Mesothelial cell of epicardium (in vitro differentiated cells): ENCODE results near the gene HYDIN. TPM values are rescaled to one million over a fixed set of nuclear protein-coding genes. Genes with fewer than 3 reads are reported as not detected.
"Not testable (repeated sequence)": the region's sequence is repeated elsewhere in the genome, so short reads cannot be mapped to it uniquely, and the experiment has no call there.

Experiments used
- DNase-seq, 2 experiments: peaks; one replicate each; pipeline ENCODE4 v3.0.0; 2021; ENCODE audit warnings: low spot score in 2 of 2; ENCODE audit not compliant: unreplicated experiment in 2 of 2
- H3K27ac Mint-ChIP-seq: 2 replicates; pipeline ENCODE4 v1.8.0; 2021; ENCODE audit warnings: mixed read lengths
- H3K27me3 Mint-ChIP-seq: 2 replicates; pipeline ENCODE4 v1.8.0; 2021; ENCODE audit warnings: low read depth, mixed read lengths
- H3K36me3 Mint-ChIP-seq: 2 replicates; pipeline ENCODE4 v1.8.0; 2021; ENCODE audit warnings: mixed read lengths
- H3K4me1 Mint-ChIP-seq: 2 replicates; pipeline ENCODE4 v1.8.0; 2021; ENCODE audit warnings: mixed read lengths
- H3K4me3 Mint-ChIP-seq: 2 replicates; pipeline ENCODE4 v1.8.0; 2021; ENCODE audit warnings: mild to moderate bottlenecking, moderate library complexity, mixed read lengths
- H3K9me3 Mint-ChIP-seq: 2 replicates; pipeline ENCODE4 v1.8.0; 2021; ENCODE audit warnings: mixed read lengths
- total RNA-seq: library from RNA; stranded (reverse); gene quantifications from 3 replicates; pipeline ENCODE4 v1.2.1, GENCODE V29; 2021
- TF ChIP-seq, protein P1 (sequence below): fragments of 200-600 bp; sonication (generic); IDR thresholded peaks from one replicate; pipeline ENCODE4 v1.5.0; 2021; ENCODE audit warnings: antibody characterized with exemption; ENCODE audit not compliant: unreplicated experiment

Gene HYDIN
- total RNA-seq, 1 donor from 2014 or later: 0.72 TPM

DNA sequence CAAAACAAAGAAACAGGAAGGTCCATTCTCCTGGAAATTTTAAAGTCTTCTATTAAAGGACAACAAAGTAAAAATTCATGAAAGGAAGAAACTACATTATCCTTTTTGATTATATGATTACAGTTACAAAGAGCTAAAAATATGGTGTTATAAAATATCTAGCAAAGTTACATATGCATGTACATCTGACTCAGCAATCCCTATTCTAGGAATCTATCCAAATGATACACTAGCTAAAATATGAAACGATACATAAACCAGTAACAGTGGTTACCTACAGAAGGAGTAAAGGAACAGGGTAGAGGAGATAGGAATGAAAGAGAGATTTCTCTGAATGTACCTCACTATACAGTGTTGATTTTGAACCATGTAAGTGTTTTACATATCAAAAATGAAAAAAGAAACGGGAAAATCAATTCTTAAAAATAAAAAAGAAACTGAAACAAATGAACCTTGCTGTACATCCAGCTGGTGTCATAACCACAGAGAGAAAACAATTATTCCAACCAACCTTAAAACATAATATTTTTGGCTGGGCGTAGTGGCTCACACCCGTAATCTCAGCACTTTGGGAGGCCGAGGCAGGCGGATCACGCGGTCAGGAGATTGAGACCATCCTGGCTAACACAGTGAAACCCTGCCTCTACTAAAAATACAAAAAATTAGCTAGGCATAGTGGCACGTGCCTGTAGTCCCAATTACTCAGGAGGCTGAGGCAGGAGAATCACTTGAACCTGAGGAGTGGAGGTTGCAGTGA is 41.4 kb downstream of the HYDIN start:
- H3K4me3 Mint-ChIP-seq: no peak overlapping the region
- no peaks in the 10 kb centered on the region for H3K36me3 Mint-ChIP-seq
- H3K4me1 Mint-ChIP-seq: no peaks in the 10 kb centered on the region
- TF ChIP-seq, protein P1, sequence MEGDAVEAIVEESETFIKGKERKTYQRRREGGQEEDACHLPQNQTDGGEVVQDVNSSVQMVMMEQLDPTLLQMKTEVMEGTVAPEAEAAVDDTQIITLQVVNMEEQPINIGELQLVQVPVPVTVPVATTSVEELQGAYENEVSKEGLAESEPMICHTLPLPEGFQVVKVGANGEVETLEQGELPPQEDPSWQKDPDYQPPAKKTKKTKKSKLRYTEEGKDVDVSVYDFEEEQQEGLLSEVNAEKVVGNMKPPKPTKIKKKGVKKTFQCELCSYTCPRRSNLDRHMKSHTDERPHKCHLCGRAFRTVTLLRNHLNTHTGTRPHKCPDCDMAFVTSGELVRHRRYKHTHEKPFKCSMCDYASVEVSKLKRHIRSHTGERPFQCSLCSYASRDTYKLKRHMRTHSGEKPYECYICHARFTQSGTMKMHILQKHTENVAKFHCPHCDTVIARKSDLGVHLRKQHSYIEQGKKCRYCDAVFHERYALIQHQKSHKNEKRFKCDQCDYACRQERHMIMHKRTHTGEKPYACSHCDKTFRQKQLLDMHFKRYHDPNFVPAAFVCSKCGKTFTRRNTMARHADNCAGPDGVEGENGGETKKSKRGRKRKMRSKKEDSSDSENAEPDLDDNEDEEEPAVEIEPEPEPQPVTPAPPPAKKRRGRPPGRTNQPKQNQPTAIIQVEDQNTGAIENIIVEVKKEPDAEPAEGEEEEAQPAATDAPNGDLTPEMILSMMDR: no peak
- peaks cover 10% of the 10 kb centered on the region for H3K9me3 Mint-ChIP-seq
- H3K27me3 Mint-ChIP-seq: peaks cover 9% of the 10 kb centered on the region
- no peak for DNase-seq
- H3K27ac Mint-ChIP-seq: no peak overlapping the region

DNA sequence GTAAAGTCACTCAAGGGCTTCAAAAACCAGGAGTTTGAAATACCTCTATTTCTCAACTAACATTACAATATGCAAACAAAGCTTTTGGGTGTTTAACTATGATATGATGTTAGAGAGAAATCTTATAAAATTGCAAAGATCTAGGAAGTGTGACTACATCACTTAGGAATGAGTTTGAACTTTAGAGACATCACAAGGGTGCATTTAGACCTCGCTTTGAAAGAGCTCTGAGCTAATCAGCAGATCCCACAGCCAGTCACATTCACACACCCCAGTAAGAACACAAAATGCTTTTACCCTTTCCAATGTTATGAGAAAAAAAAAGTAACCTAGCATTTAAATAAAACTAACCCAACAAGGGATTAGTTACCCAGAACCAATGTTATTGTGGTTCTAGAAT is 45.2 kb downstream of the HYDIN start:
- TF ChIP-seq, protein P1: no peak
- H3K4me1 Mint-ChIP-seq: no peaks in the 10 kb centered on the region
- no peak overlapping the region for H3K27ac Mint-ChIP-seq
- H3K27me3 Mint-ChIP-seq: peaks cover 8% of the 10 kb centered on the region
- no peaks in the 10 kb centered on the region for H3K36me3 Mint-ChIP-seq
- H3K4me3 Mint-ChIP-seq: no peak overlapping the region
- H3K9me3 Mint-ChIP-seq: peaks cover 35% of the 10 kb centered on the region
- no peak for DNase-seq

DNA sequence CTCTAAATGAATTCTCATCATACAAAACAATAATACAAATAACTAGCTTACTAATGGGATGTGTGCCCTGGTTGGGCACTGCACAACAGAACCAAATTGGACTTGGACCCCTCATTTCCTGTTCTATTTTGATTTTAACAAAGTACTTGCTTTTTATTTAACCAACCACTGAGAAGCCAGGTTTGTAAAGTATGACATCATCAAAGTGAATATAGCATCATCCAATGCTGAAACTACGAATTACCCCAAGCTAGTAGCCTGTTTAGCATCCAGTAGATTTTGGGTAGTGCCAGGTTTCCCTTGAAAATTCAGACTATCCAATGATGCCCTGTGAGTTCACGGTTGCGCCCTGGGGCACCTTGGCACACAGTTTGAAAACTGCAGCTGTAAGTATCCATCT is 51.0 kb downstream of the HYDIN start:
- DNase-seq: no peak
- Mint-ChIP-seq H3K4me3 (no peak overlapping the region), H3K36me3 (no peaks in the 10 kb centered on the region), H3K4me1 (no peaks in the 10 kb centered on the region), H3K27me3 (peaks cover 15% of the 10 kb centered on the region), H3K9me3 (peaks cover 25% of the 10 kb centered on the region), H3K27ac (no peak overlapping the region)
- TF ChIP-seq, protein P1: no peak

DNA sequence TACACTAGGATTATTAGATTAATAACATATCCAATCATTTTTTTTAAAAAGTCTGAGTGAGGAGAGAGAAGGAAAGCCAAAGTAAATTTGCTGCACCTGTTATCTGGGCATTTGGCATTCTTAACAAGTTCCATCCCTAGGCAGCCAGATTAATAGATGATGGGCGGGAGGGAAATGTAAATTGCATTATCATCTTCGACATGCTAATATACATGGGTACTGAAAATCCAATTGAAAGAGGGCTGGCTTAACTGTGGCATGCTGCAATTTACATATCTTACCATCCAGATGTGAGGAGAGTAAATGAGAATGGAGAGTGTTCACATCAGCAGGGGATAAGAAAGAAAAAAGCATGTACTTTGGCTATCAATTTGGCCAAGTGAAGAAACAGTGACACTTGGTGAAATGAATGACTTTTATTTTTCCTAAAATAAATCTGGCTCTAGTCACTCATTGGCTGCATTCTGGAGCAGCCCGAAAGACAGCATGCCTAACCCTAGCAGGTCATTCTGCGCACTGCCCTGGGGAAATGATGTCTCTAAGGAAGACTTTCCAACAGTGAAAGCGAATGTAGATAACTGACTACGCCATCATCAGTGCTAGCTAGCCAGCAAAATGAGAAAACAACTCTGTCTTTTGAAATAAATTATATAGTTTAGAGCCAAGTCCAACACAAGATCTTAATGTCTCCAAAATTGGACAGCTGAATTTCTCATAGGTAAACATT is 57.9 kb downstream of the HYDIN start:
- no peaks in the 10 kb centered on the region for H3K4me1 Mint-ChIP-seq
- H3K36me3 Mint-ChIP-seq: no peaks in the 10 kb centered on the region
- peaks cover 11% of the 10 kb centered on the region for H3K27me3 Mint-ChIP-seq
- TF ChIP-seq, protein P1: no peak
- no peaks in the 10 kb centered on the region for H3K9me3 Mint-ChIP-seq
- DNase-seq: no peak
- no peak overlapping the region for H3K27ac Mint-ChIP-seq
- no peak overlapping the region for H3K4me3 Mint-ChIP-seq

DNA sequence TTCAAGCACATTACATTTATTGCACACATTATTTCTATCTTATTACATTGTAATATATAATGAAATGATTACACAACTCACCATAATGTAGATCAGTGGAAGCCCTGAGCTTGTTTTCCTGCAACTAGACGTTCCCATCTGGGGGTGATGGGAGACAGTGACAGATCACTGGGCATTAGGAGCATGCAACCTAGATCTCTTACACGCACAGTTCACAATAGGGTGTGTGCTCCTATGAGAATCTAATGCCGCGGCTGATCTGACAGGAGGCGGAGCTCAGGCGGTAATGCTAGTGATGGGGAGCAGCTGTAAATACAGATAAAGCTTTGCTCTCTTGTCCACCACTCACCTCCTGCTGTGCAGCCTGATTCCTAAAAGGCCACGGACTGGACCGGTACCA is 69.5 kb downstream of the HYDIN start:
- H3K4me3 Mint-ChIP-seq, H3K27me3 Mint-ChIP-seq: not testable (repeated sequence)

DNA sequence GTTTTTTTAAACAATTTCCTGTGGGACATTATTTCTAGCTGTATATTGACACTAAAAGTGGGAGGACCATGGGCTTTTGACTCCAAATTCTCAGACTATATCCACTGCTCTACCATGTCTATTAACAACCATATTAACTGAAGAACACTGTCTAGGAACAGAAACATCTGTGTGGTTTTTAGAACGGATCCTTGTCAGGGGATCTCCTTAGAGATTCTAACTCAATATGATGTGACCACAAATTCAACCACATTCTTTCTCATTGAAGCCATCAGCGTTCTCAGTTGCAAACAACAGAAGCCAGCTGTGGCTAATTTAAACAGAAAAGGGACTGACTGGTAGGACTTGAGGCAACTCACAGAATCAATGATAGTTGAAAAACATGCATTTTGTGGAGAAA is 73.2 kb downstream of the HYDIN start:
- H3K27me3 Mint-ChIP-seq, H3K36me3 Mint-ChIP-seq, H3K4me3 Mint-ChIP-seq, H3K4me1 Mint-ChIP-seq, H3K9me3 Mint-ChIP-seq, DNase-seq, H3K27ac Mint-ChIP-seq: not testable (repeated sequence)

More for the DNA sequence above, 69.5 kb downstream of the HYDIN start:
- not testable (repeated sequence) for H3K9me3 Mint-ChIP-seq, H3K4me1 Mint-ChIP-seq, H3K27ac Mint-ChIP-seq, H3K36me3 Mint-ChIP-seq, DNase-seq

DNA sequence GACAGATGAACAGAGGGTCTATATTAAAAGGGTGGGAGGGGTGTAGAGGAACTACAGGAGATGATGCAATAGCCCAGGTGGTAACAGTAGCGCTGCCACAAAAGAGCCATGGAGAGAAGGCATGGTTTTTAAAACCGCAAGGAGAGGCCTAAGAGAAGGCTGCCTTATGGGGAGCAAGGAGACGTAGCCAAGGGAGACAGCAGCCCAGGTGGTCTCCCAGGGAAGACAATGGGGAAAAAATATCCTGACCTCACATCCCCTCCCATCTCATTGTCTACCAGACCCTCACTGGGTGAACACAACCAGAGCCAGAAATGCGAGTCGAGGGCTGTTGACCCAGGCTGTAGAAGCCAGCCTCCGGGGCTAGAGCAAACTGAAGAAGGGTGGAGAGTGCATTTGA is 77.2 kb downstream of the HYDIN start:
- not testable (repeated sequence) for DNase-seq, H3K9me3 Mint-ChIP-seq, H3K4me1 Mint-ChIP-seq, H3K4me3 Mint-ChIP-seq, H3K27ac Mint-ChIP-seq, H3K36me3 Mint-ChIP-seq, H3K27me3 Mint-ChIP-seq

DNA sequence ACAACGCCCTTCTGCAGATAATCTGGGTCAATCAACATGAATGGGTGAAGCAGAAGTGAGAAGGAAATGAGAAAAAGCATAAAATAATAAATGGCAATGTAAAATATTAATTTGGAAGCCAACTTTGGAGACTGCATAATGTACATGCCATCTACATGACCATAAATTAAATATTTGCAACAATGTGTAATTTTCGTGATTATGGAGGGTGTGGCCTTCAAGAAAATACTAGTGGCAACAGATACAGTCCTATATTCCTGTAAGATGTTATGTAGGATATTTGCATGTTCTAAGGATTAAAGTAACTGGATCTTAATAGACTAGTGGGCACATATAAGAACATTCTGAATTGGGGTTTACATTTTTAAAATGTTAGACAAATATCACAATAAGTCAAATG is 78.9 kb downstream of the HYDIN start:
- not testable (repeated sequence) for H3K27me3 Mint-ChIP-seq, H3K27ac Mint-ChIP-seq, H3K4me1 Mint-ChIP-seq, DNase-seq, H3K4me3 Mint-ChIP-seq, H3K36me3 Mint-ChIP-seq, H3K9me3 Mint-ChIP-seq

DNA sequence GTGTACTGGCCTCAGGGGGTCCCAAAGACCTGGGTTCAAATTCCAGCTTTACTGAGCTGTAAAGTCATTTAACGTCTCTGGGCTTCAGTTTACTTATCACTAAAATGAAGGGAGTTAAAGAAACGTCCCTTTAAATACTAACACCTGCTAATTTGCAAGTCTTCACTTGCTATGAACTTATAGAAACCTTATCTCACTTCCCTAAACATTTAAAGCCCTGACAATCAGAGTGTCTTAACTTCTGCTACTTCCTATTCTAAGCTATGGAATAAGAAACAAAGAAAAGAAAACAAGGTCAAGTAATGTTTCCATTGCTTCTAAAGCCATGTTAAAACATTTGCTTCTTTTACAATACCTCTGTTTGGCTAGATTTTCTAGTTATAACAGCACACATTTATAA is 87.3 kb downstream of the HYDIN start:
- not testable (repeated sequence) for H3K9me3 Mint-ChIP-seq, H3K27ac Mint-ChIP-seq, DNase-seq, H3K4me3 Mint-ChIP-seq, H3K27me3 Mint-ChIP-seq, H3K36me3 Mint-ChIP-seq, H3K4me1 Mint-ChIP-seq

DNA sequence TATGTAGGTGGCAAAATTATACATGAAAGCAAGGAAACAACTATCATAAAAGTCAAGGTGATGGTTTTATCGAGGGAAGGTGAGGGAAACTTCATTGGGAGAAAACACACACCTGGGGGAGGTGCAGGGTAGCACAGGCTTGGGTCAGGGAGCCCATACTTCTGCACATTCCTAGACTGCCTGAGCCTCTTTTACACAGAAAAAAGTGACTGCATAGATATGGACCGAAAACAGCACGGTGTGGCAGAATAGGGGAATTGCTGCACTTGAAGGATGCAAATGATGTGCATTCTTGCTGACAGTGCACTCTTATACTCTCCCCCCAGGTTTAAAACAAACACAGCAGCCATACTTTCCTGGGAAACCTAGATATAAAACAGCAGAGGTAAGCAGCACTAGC is 120.0 kb downstream of the HYDIN start:
- not testable (repeated sequence) for H3K9me3 Mint-ChIP-seq, H3K27ac Mint-ChIP-seq, DNase-seq, H3K27me3 Mint-ChIP-seq, H3K4me1 Mint-ChIP-seq, H3K36me3 Mint-ChIP-seq, H3K4me3 Mint-ChIP-seq
